ENCODE data around the gene INKA2. TPM values are rescaled to one million over a fixed set of nuclear protein-coding genes. Genes with fewer than 3 reads are reported as not detected.

The INKA2 gene
- total RNA-seq, 5 donors from 2014 or later (not counting 1 experiment from before 2014, with no cell fraction given), result 1.2 to 2.7 (median 1.2) TPM; not detected in 2

- Histone ChIP-seq H3K27me3 (replicated peaks in 1 of 2; ENCODE audit: control insufficient read depth in 2 of 2, extremely low read depth in 1 of 2, insufficient read depth in 2 of 2, low read length in 1 of 2) (no peaks in the 10 kb centered on the region), H3K4me1 (ENCODE audit: control insufficient read depth in 1 of 2, extremely low read depth in 1 of 2, insufficient read depth in 2 of 2, low read length in 2 of 2) (peaks cover 13 to 18% of the 10 kb centered on the region in 2 experiments), H3K27ac (ENCODE audit: low read length) (peak within 1 kb of the TSS; percentile 89), H3K36me3 (ENCODE audit: control insufficient read depth in 2 of 2, extremely low read depth in 1 of 2, insufficient read depth in 1 of 2, low read length in 1 of 2) (peaks cover 0 to 21% of the 10 kb centered on the region in 2 donors), H3K9me3 (no peaks in the 10 kb centered on the region), H3K4me3 (ENCODE audit: control insufficient read depth in 1 of 2, extremely low read depth in 1 of 2, low read length in 1 of 2) (peak within 1 kb of the TSS; percentile 82 to 91)
- WGBS (ENCODE audit: insufficient coverage), result under 1% methylated on average over 67 of the region's 67 CpGs
- Mint-ChIP-seq H3K27me3 (no peaks in the 10 kb centered on the region), H3K4me3 (peak within 1 kb of the TSS; percentile 91 to 97 (median 95)), H3K36me3 (peaks cover 13% of the 10 kb centered on the region), H3K9me3 (no peaks in the 10 kb centered on the region), H3K27ac (peak within 1 kb of the TSS; percentile 98 to 99), H3K4me1 (peaks cover 43 to 55% (median 51%) of the 10 kb centered on the region in 3 donors)
- ATAC-seq (replicated peaks in 1 of 4), result peak; percentile 90 to 96 (median 92)
- DNase-seq, result peak; percentile 85 to 97 (median 92)
- ChIA-PET CTCF (interaction anchor here (0.6 to 3.6 kb wide), 15 partner anchors 12 to 636 kb away, joined by 3 to 30 read pairs (median 4); partner anchors contain the start of genes ADORA3 (in 1 of the 2), ATP5PB (in 1 of the 2), INKA2 (in 1 of the 2) and TMIGD3 (in 1 of the 2)), POLR2A (interaction anchor here (0.6 to 1.6 kb wide), 8 partner anchors 16 to 284 kb away, joined by 3 to 5 read pairs (median 3); partner anchors contain the start of gene INKA2 (in 1 of the 2))
These were observed 16.3 kb upstream of the INKA2 start, which contains the start of gene DDX20 for GRCh38 chr1:111755331-111756123. TSS of gene DDX20 (plus strand) at chr1:111755901. CDS start at chr1:111755925, 24 bp downstream.

- ChIA-PET CTCF (interaction anchor here (0.6 to 3.6 kb wide), 13 partner anchors 11 to 637 kb away, joined by 3 to 30 read pairs (median 3); partner anchors contain the start of genes ADORA3 (in 1 of the 2), INKA2 (in 1 of the 2) and TMIGD3 (in 1 of the 2)), POLR2A (interaction anchor here (0.6 to 1.6 kb wide), 8 partner anchors 16 to 284 kb away, joined by 3 to 6 read pairs (median 3); no protein-coding TSS in a partner anchor)
- WGBS (ENCODE audit: insufficient coverage), result 2% methylated on average over 9 of the region's 12 CpGs
- ATAC-seq (replicated peaks in 1 of 4) (peak in 3 of 4 experiments; percentile 0 to 3 (median 1)), DNase-seq (peak in 10 of 35 experiments; percentile 4 to 69 (median 26))
- Mint-ChIP-seq H3K36me3 (peaks cover 10% of the 10 kb centered on the region), H3K9me3 (no peaks in the 10 kb centered on the region), H3K4me3 (peak overlapping the region; percentile 91 to 97 (median 95)), H3K27me3 (no peaks in the 10 kb centered on the region), H3K27ac (peak overlapping the region; percentile 96 to 99), H3K4me1 (peaks cover 40 to 53% (median 48%) of the 10 kb centered on the region in 3 donors)
- Histone ChIP-seq H3K27ac (ENCODE audit: low read length) (peak overlapping the region; percentile 89), H3K4me3 (ENCODE audit: control insufficient read depth in 1 of 2, extremely low read depth in 1 of 2, low read length in 1 of 2) (peak overlapping the region; percentile 82 to 91), H3K36me3 (ENCODE audit: control insufficient read depth in 2 of 2, extremely low read depth in 1 of 2, insufficient read depth in 1 of 2, low read length in 1 of 2) (peaks cover 0 to 15% of the 10 kb centered on the region in 2 donors), H3K27me3 (replicated peaks in 1 of 2; ENCODE audit: control insufficient read depth in 2 of 2, extremely low read depth in 1 of 2, insufficient read depth in 2 of 2, low read length in 1 of 2) (no peaks in the 10 kb centered on the region), H3K9me3 (no peaks in the 10 kb centered on the region), H3K4me1 (ENCODE audit: control insufficient read depth in 1 of 2, extremely low read depth in 1 of 2, insufficient read depth in 2 of 2, low read length in 2 of 2) (peaks cover 13 to 18% of the 10 kb centered on the region in 2 experiments)
These were observed 15.8 kb upstream of the INKA2 start for GRCh38 chr1:111754984-111755330.

- Mint-ChIP-seq H3K4me1 (peaks cover 21 to 35% (median 30%) of the 10 kb centered on the region in 3 donors), H3K27ac (peak overlapping the region in 1 of 2 donors; percentile 34), H3K4me3 (no peak overlapping the region), H3K9me3 (no peaks in the 10 kb centered on the region), H3K36me3 (no peaks in the 10 kb centered on the region), H3K27me3 (no peaks in the 10 kb centered on the region)
- Histone ChIP-seq H3K27me3 (replicated peaks in 1 of 2; ENCODE audit: control insufficient read depth in 2 of 2, extremely low read depth in 1 of 2, insufficient read depth in 2 of 2, low read length in 1 of 2) (no peaks in the 10 kb centered on the region), H3K36me3 (ENCODE audit: control insufficient read depth in 2 of 2, extremely low read depth in 1 of 2, insufficient read depth in 1 of 2, low read length in 1 of 2) (no peaks in the 10 kb centered on the region), H3K4me1 (ENCODE audit: control insufficient read depth in 1 of 2, extremely low read depth in 1 of 2, insufficient read depth in 2 of 2, low read length in 2 of 2) (peaks cover 13 to 15% of the 10 kb centered on the region in 2 experiments), H3K4me3 (ENCODE audit: control insufficient read depth in 1 of 2, extremely low read depth in 1 of 2, low read length in 1 of 2) (no peak overlapping the region), H3K9me3 (no peaks in the 10 kb centered on the region), H3K27ac (ENCODE audit: low read length) (no peak overlapping the region)
- no CpG with 5 or more reads among the region's 2 CpGs for WGBS (ENCODE audit: insufficient coverage)
- DNase-seq (no peak), ATAC-seq (replicated peaks in 1 of 4) (no peak)
- ChIA-PET POLR2A (interaction anchor here in 1 of 2 donors (0.6 to 0.7 kb wide), 2 partner anchors 14 to 60 kb away, joined by 3 to 4 read pairs; no protein-coding TSS in a partner anchor), CTCF (interaction anchor here in 1 of 2 donors (1.1 to 1.5 kb wide), 3 partner anchors 10 to 244 kb away, joined by 3 to 5 read pairs (median 4); no protein-coding TSS in a partner anchor)
These were observed 12.8 kb upstream of the INKA2 start for GRCh38 chr1:111751906-111752575.

- Histone ChIP-seq H3K9me3 (no peaks in the 10 kb centered on the region), H3K36me3 (ENCODE audit: control insufficient read depth in 2 of 2, extremely low read depth in 1 of 2, insufficient read depth in 1 of 2, low read length in 1 of 2) (no peaks in the 10 kb centered on the region), H3K4me3 (ENCODE audit: control insufficient read depth in 1 of 2, extremely low read depth in 1 of 2, low read length in 1 of 2) (no peak overlapping the region), H3K27me3 (replicated peaks in 1 of 2; ENCODE audit: control insufficient read depth in 2 of 2, extremely low read depth in 1 of 2, insufficient read depth in 2 of 2, low read length in 1 of 2) (no peaks in the 10 kb centered on the region), H3K27ac (ENCODE audit: low read length) (no peak overlapping the region), H3K4me1 (ENCODE audit: control insufficient read depth in 1 of 2, extremely low read depth in 1 of 2, insufficient read depth in 2 of 2, low read length in 2 of 2) (peaks cover 6 to 9% of the 10 kb centered on the region in 2 experiments)
- CTCF ChIA-PET, result interaction anchor here in 1 of 2 donors (1.1 to 1.5 kb wide), 3 partner anchors 11 to 243 kb away, joined by 3 to 5 read pairs (median 4); no protein-coding TSS in a partner anchor
- H3K27ac Mint-ChIP-seq, result no peak overlapping the region
- H3K4me1 Mint-ChIP-seq, result peaks cover 13 to 26% (median 21%) of the 10 kb centered on the region in 3 donors
- H3K27me3 Mint-ChIP-seq, result no peaks in the 10 kb centered on the region
- no peak overlapping the region for H3K4me3 Mint-ChIP-seq
- H3K36me3 Mint-ChIP-seq, result no peaks in the 10 kb centered on the region
- ATAC-seq (replicated peaks in 1 of 4) (no peak), DNase-seq (no peak)
- POLR2A ChIA-PET, result no interaction called here
- H3K9me3 Mint-ChIP-seq, result no peaks in the 10 kb centered on the region
- WGBS (ENCODE audit: insufficient coverage), result 100% methylated on average over 2 of the region's 2 CpGs
These were observed 11.7 kb upstream of the INKA2 start for GRCh38 chr1:111750856-111751255.

- no peak for ATAC-seq (replicated peaks in 1 of 4)
- no peak for DNase-seq
- Histone ChIP-seq H3K4me1 (ENCODE audit: control insufficient read depth in 1 of 2, extremely low read depth in 1 of 2, insufficient read depth in 2 of 2, low read length in 2 of 2) (peaks cover under 1 to 2% of the 10 kb centered on the region in 2 experiments), H3K9me3 (no peaks in the 10 kb centered on the region), H3K4me3 (ENCODE audit: control insufficient read depth in 1 of 2, extremely low read depth in 1 of 2, low read length in 1 of 2) (no peak overlapping the region), H3K27me3 (replicated peaks in 1 of 2; ENCODE audit: control insufficient read depth in 2 of 2, extremely low read depth in 1 of 2, insufficient read depth in 2 of 2, low read length in 1 of 2) (no peaks in the 10 kb centered on the region), H3K27ac (ENCODE audit: low read length) (no peak overlapping the region), H3K36me3 (ENCODE audit: control insufficient read depth in 2 of 2, extremely low read depth in 1 of 2, insufficient read depth in 1 of 2, low read length in 1 of 2) (no peaks in the 10 kb centered on the region)
- Mint-ChIP-seq H3K36me3 (no peaks in the 10 kb centered on the region), H3K27me3 (no peaks in the 10 kb centered on the region), H3K4me3 (no peak overlapping the region), H3K4me1 (peaks cover 7 to 17% (median 16%) of the 10 kb centered on the region in 3 donors), H3K9me3 (no peaks in the 10 kb centered on the region), H3K27ac (no peak overlapping the region)
- CTCF ChIA-PET, result no interaction called here
- POLR2A ChIA-PET, result no interaction called here
- 96% methylated on average over 3 of the region's 3 CpGs for WGBS (ENCODE audit: insufficient coverage)
These were observed 10.4 kb upstream of the INKA2 start for GRCh38 chr1:111749628-111750027.
